ENCODE results near the gene EDDM3A.

GRCh38 chr14:20794644-20795369, 49.1 kb downstream of the EDDM3A start:
- TF ChIP-seq CTCF (IDR thresholded peaks at IDR 0.05) (no peak), POLR2A (IDR thresholded peaks at IDR 0.05) (no peak)
